Measurements from ENCODE around the gene ZNF560.

GRCh38 chr19:9467161-9467560 is 31.3 kb downstream of the ZNF560 start:
- TF ChIP-seq CTCF (IDR thresholded peaks at IDR 0.05) (no peak), POLR2A (IDR thresholded peaks at IDR 0.05) (no peak), POLR2AphosphoS5 (IDR thresholded peaks at IDR 0.05) (no peak), EP300 (IDR thresholded peaks at IDR 0.05) (no peak)
